ENCODE measurements around the gene MAPKAPK3. TPM values are rescaled to one million over a fixed set of nuclear protein-coding genes. Genes with fewer than 3 reads are reported as not detected.

The MAPKAPK3 gene
- total and polyA plus RNA-seq, 2 of the 8 experiments (the other 6 are each of a cell fraction or from before 2014, with no cell fraction given), result 65.4 to 99.8 TPM

- TF ChIP-seq RAD21 (IDR thresholded peaks at IDR 0.05 in 1 of 2, conservative IDR thresholded peaks at IDR 0.05 in 1 of 2; ENCODE audit: low read depth in 2 of 2, low read length in 2 of 2), result no peak
Measured at GRCh38 chr3:50620820-50621219, 3.9 kb downstream of the MAPKAPK3 start (continued).
